Uterus (tissue), 2 donors: ENCODE results near the gene ERCC6L2.

Experiments used
- POLR2A ChIP-seq, 2 donors: fragments of 450-650 bp; IDR thresholded peaks; one replicate each; pipeline ENCODE4 v1.6.1; 2016; ENCODE audit warnings: antibody characterized with exemption in 2 of 2, mild to moderate bottlenecking in 1 of 2, moderate library complexity in 1 of 2
- TF ChIP-seq, protein P1 (sequence below), 4 experiments: fragments of 200-600 bp in 2 of 4; fragments of 450-650 bp in 2 of 4; sonication (generic) in 2 of 4; IDR thresholded peaks; one replicate each; pipeline ENCODE4 v1.5.1; 2016 to 2019; ENCODE audit warnings: antibody characterized with exemption in 4 of 4, mild to moderate bottlenecking in 2 of 4, moderate library complexity in 1 of 4

DNA sequence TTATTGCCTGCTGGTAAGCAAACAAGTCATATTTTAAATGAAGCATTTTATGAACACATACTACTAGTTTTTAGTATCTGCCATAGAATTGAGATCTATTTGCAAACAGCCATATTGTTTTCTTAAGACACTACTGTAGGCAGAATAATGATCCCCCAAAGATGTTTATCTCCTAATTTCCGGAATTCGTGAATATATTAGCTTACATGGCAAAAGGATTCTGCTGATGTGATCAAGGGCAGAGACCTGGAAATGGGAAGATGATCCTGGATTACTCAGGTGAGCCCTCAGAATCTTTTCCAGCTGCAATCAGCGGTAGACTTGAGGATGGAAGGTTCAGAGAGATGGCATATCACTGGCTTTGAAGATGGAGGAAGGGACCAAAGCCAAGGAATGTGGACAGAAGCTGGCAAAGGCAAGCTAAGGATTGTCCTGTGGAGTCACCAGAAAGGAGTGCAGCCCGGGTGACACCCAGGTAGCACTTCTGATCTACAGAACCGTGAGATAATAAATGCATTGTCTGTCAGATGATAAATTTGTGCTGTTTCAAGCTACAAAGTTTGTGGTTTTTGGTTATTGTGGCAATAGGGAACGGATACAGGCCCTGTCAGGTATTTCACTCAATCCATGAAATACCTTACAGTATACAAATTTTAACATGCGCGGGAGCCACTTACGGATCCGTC lies 1.0 kb upstream of the ERCC6L2 start:
- TF ChIP-seq, protein P1, sequence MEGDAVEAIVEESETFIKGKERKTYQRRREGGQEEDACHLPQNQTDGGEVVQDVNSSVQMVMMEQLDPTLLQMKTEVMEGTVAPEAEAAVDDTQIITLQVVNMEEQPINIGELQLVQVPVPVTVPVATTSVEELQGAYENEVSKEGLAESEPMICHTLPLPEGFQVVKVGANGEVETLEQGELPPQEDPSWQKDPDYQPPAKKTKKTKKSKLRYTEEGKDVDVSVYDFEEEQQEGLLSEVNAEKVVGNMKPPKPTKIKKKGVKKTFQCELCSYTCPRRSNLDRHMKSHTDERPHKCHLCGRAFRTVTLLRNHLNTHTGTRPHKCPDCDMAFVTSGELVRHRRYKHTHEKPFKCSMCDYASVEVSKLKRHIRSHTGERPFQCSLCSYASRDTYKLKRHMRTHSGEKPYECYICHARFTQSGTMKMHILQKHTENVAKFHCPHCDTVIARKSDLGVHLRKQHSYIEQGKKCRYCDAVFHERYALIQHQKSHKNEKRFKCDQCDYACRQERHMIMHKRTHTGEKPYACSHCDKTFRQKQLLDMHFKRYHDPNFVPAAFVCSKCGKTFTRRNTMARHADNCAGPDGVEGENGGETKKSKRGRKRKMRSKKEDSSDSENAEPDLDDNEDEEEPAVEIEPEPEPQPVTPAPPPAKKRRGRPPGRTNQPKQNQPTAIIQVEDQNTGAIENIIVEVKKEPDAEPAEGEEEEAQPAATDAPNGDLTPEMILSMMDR (IDR thresholded peaks at IDR 0.05): no peak
- TF ChIP-seq POLR2A (IDR thresholded peaks at IDR 0.05): no peak
